Spleen (tissue), 11 donors: ENCODE measurements around the gene SINHCAF. TPM values are rescaled to one million over a fixed set of nuclear protein-coding genes. Genes with fewer than 3 reads are reported as not detected.

Experiments
- DNase-seq: peaks from one replicate; pipeline ENCODE4 v3.0.0-alpha.2; 2020
- H3K27ac ChIP-seq, 8 donors: fragments of 200-600 bp; sonication (generic) in 7 of 8; 1 replicate in 4 of 8; 2 replicates in 4 of 8; pipeline versions ENCODE4 v1.5.0 to v1.8.0; 2016 to 2021; ENCODE audit warnings: inconsistent platforms in 4 of 8, mild to moderate bottlenecking in 4 of 8, moderate library complexity in 1 of 8
- H3K27me3 ChIP-seq, 7 donors: fragments of 200-600 bp; sonication (generic) in 6 of 7; replicated peaks in 1 of 7; 1 replicate in 4 of 7; 2 replicates in 3 of 7; pipeline versions ENCODE4 v1.5.0 to v1.8.0; 2016 to 2021; ENCODE audit warnings: inconsistent platforms in 3 of 7, mild to moderate bottlenecking in 1 of 7
- H3K36me3 ChIP-seq, 6 donors: fragments of 200-600 bp; sonication (generic) in 5 of 6; 1 replicate in 4 of 6; 2 replicates in 2 of 6; pipeline versions ENCODE4 v1.5.0 to v1.8.0; 2016 to 2021; ENCODE audit warnings: inconsistent platforms in 2 of 6
- H3K4me1 ChIP-seq, 6 donors: fragments of 200-600 bp; sonication (generic) in 5 of 6; 1 replicate in 3 of 6; 2 replicates in 3 of 6; pipeline versions ENCODE4 v1.5.0 to v1.8.0; 2016 to 2021; ENCODE audit warnings: inconsistent platforms in 3 of 6
- H3K4me3 ChIP-seq, 8 donors: fragments of 200-600 bp; sonication (generic) in 7 of 8; 1 replicate in 4 of 8; 2 replicates in 4 of 8; pipeline versions ENCODE4 v1.5.0 to v1.8.0; 2016 to 2021; ENCODE audit warnings: inconsistent platforms in 4 of 8, mild to moderate bottlenecking in 4 of 8, moderate library complexity in 2 of 8
- H3K9me3 ChIP-seq, 8 donors: fragments of 200-600 bp; sonication (generic) in 7 of 8; 1 replicate in 4 of 8; 2 replicates in 4 of 8; pipeline versions ENCODE4 v1.5.0 to v1.8.0; 2016 to 2021; ENCODE audit warnings: inconsistent platforms in 4 of 8
- POLR2A ChIP-seq, 3 donors: fragments of 450-650 bp; IDR thresholded peaks; one replicate each; pipeline ENCODE4 v1.5.1; 2017; ENCODE audit warnings: antibody characterized with exemption in 3 of 3, mild to moderate bottlenecking in 1 of 3
- POLR2AphosphoS5 ChIP-seq, 3 donors: sonication (generic); formaldehyde crosslinking; IDR thresholded peaks; one replicate each; pipeline ENCODE4 v1.5.1; 2017; ENCODE audit warnings: antibody characterized with exemption in 3 of 3
- WGBS, 5 donors: extraction: QIAGEN DNeasy Blood & Tissue Kit in 3 of 5; methylation state at CpG; one replicate each; pipeline versions ENCODE4 v1.1.5 to v1.1.7; 2013 to 2018; 5-methylcytosine and 5-hydroxymethylcytosine counted together
- intact Hi-C: fragments of 100-400 bp; cut with DNase I; formaldehyde crosslinking; loops from one replicate; pipeline ENCODE4 v1.15.0; 2023; ENCODE audit warnings: low total_unique reads
- polyA plus RNA-seq, 3 donors: library from polyadenylated mRNA; stranded (reverse); fragments of 200-250 nt; gene quantifications; one replicate each; pipeline ENCODE4 v1.2.1, GENCODE V29; 2013
- total RNA-seq, 7 donors: library from RNA; depleted of rRNA in 3 of 7; stranded (reverse); fragments of >200 nt in 3 of 7; fragmentation: NEBNext Ultra II Directional in 4 of 7; extraction: Animal tissue kit (Norgen Biotek cat#: 25700) in 4 of 7; gene quantifications; one replicate each; pipeline versions ENCODE4 v1.1.0 to v1.2.1, GENCODE V29; 2016 to 2021
- TF ChIP-seq, protein P1 (sequence below), 11 experiments: fragments of 200-600 bp in 7 of 11; fragments of 450-650 bp in 4 of 11; sonication (generic) in 4 of 11; IDR thresholded peaks in 8 of 11; conservative IDR thresholded peaks in 3 of 11; 1 replicate in 7 of 11; 2 replicates in 4 of 11; pipeline versions ENCODE4 v1.4.0 to v1.8.0; 2016 to 2021; ENCODE audit warnings: antibody characterized with exemption in 11 of 11, inconsistent platforms in 4 of 11, mild to moderate bottlenecking in 1 of 11
- donor health status: healthy with polysubstance abuse.
- donor health status: DM: no; HTN: no; CAD: no; lungs with moderate emphysema.
- donor health status: DM: no; HTN: no; CAD: no.
- donor health status: Bipolar disorder and iron deficiency.
- donor health status: healthy.
- donor health status: DM: no; HTN: no; CAD: no.
- donor health status: DM: yes; HTN: yes; CAD: no.

SINHCAF gene
- total and polyA plus RNA-seq, 10 donors: 28.4 to 121 (median 55.9) TPM

DNA sequence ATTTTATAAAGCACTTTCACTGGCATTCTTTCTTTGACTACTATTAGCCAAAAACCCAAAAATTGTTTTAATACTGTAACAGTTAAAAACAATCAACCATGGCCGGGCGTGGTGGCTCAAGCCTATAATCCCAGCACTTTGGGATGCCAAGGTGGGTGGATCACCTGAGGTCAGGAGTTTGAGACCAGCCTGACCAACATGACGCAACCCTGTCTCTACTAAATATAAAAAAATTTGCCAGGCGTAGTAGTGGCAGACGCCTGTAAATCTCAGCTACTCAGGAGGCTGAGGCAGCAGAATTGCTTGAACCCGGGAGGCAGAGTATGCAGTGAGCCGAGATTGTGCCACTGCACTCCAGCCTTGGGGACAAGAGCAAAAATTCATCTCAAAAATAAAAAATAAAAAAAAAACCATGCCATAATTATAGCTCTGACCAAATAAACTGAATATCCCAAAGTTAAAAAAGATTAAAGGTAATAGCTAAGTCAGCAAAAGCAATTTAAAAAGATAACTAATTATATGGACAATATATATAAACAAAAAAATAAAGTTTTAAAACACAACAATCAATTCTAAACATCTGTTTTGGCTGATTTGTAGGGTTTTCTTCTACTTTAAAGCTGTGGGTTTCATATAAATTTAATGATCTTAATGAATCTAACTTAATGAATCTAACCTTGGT lies 10.0 kb downstream of the SINHCAF start:
- peaks cover 26 to 70% (median 56%) of the 10 kb centered on the region in 6 donors for H3K4me1 ChIP-seq
- no peaks in the 10 kb centered on the region for H3K9me3 ChIP-seq
- no peak for DNase-seq
- no peaks in the 10 kb centered on the region for H3K27me3 ChIP-seq
- intact Hi-C loops: no loop called here
- no peak overlapping the region for H3K4me3 ChIP-seq
- WGBS, 5 donors: 84 to 91% (median 88%) methylated on average over 7 of the region's 7 CpGs
- TF ChIP-seq POLR2A (IDR thresholded peaks at IDR 0.05) (no peak), POLR2AphosphoS5 (IDR thresholded peaks at IDR 0.05) (no peak)
- TF ChIP-seq, protein P1, sequence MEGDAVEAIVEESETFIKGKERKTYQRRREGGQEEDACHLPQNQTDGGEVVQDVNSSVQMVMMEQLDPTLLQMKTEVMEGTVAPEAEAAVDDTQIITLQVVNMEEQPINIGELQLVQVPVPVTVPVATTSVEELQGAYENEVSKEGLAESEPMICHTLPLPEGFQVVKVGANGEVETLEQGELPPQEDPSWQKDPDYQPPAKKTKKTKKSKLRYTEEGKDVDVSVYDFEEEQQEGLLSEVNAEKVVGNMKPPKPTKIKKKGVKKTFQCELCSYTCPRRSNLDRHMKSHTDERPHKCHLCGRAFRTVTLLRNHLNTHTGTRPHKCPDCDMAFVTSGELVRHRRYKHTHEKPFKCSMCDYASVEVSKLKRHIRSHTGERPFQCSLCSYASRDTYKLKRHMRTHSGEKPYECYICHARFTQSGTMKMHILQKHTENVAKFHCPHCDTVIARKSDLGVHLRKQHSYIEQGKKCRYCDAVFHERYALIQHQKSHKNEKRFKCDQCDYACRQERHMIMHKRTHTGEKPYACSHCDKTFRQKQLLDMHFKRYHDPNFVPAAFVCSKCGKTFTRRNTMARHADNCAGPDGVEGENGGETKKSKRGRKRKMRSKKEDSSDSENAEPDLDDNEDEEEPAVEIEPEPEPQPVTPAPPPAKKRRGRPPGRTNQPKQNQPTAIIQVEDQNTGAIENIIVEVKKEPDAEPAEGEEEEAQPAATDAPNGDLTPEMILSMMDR (IDR thresholded peaks at IDR 0.05 in 8 of 11, conservative IDR thresholded peaks at IDR 0.05 in 3 of 11): no peak
- H3K27ac ChIP-seq: no peak overlapping the region
- H3K36me3 ChIP-seq: peaks cover 0 to 4% (median 0%) of the 10 kb centered on the region in 6 donors

DNA sequence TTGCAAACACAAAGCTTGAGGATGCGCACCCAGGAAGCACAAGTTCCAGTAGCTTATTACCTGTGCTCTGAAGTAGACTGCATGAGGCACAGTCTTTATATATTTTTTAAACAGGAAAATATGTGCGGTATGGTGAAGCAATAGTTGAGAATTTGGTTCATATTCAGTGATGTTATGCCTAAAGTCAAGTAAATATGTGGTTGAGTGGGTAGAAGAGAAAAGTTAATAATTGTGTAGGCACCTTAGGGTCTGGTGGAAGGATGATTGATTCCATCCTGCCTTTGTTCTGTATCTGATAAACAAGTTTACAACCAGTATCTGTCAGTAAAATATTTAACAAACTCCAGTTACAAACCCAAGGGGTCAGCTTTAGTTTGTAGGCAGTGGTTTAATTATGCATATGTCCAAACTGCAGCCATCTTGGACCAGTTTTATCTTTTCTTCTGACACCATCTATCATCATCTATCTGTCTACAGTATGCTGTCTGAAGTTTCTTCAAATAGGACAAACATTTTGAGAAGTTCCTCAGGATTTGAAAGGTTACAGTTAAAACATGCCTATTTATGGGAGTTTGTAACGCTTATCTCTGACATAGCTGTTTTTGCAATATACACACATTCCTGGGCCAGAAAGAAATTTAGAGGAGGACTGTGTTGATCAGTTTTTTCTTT lies 10.8 kb downstream of the SINHCAF start:
- TF ChIP-seq POLR2AphosphoS5 (IDR thresholded peaks at IDR 0.05) (no peak), POLR2A (IDR thresholded peaks at IDR 0.05) (no peak)
- TF ChIP-seq, protein P1 (IDR thresholded peaks at IDR 0.05 in 8 of 11, conservative IDR thresholded peaks at IDR 0.05 in 3 of 11): no peak
- H3K27me3 ChIP-seq: no peaks in the 10 kb centered on the region
- peaks cover 26 to 63% (median 49%) of the 10 kb centered on the region in 6 donors for H3K4me1 ChIP-seq
- no peak overlapping the region for H3K27ac ChIP-seq
- no peaks in the 10 kb centered on the region for H3K9me3 ChIP-seq
- DNase-seq: no peak
- 74 to 84% (median 78%) methylated on average over 3 of the region's 3 CpGs for WGBS, 5 donors
- H3K4me3 ChIP-seq: no peak overlapping the region
- intact Hi-C loops: no loop called here
- peaks cover 0 to 7% (median 0%) of the 10 kb centered on the region in 6 donors for H3K36me3 ChIP-seq

DNA sequence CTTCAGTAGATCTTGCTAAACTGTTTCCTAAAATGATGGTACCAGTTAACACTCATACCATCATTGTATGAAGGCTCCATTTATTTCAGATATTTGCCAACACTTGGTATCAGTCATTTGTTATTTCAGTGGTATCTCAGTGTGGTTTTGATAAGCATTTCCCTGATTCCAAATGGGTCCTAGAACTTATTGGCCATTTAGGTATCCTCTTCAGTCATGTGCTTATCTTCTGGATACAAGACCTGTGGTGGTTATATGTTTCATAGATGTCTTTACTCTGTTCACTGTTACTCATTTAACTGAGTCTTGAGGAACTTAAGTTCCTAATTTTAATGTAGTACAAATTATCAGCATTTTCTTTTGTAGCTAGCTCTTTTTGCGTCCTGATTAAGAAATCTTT lies 13.5 kb downstream of the SINHCAF start:
- peaks cover 0 to 7% (median 0%) of the 10 kb centered on the region in 6 donors for H3K36me3 ChIP-seq
- no peak overlapping the region for H3K27ac ChIP-seq
- H3K9me3 ChIP-seq: no peaks in the 10 kb centered on the region
- no peak for TF ChIP-seq POLR2AphosphoS5 (IDR thresholded peaks at IDR 0.05)
- TF ChIP-seq POLR2A (IDR thresholded peaks at IDR 0.05): no peak
- TF ChIP-seq, protein P1 (IDR thresholded peaks at IDR 0.05 in 8 of 11, conservative IDR thresholded peaks at IDR 0.05 in 3 of 11): no peak
- 92 to 100% (median 94%) methylated on average over 1 of the region's 1 CpG for WGBS, 5 donors
- no peak overlapping the region for H3K4me3 ChIP-seq
- peaks cover 6 to 35% (median 23%) of the 10 kb centered on the region in 6 donors for H3K4me1 ChIP-seq
- intact Hi-C loops: no loop called here
- H3K27me3 ChIP-seq: no peaks in the 10 kb centered on the region
- DNase-seq: no peak

DNA sequence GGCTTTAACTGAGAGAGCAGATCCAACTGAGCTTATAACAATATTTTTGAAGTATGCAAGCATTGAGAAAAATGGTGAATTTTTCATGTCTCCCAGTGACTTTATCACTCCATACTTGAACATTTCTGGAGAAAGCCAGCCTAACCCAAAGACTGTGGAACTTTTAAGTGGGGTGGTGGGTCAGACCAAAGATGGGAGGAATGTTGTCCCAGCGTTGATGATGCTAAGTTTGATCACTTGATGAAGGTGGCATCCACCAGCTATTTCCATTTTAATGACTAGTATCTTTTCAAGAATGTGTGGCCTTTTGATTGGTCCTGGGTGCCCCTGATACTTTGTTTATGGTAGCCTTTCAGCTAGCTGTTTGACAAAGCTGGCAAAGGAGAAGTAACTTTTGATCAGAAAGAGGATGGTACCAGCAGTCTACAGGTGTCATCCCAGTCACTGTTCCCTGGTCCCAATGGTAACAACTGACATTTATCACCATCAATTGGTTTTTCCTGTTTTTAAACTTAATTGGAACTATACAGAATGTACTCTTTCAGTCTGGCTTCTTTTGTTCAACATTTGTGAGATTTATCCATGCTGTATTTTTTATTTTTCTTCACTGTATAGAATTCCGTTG lies 14.2 kb downstream of the SINHCAF start:
- 85 to 100% (median 97%) methylated on average over 2 of the region's 2 CpGs for WGBS, 5 donors
- TF ChIP-seq POLR2AphosphoS5 (IDR thresholded peaks at IDR 0.05) (no peak), POLR2A (IDR thresholded peaks at IDR 0.05) (no peak)
- TF ChIP-seq, protein P1 (IDR thresholded peaks at IDR 0.05 in 8 of 11, conservative IDR thresholded peaks at IDR 0.05 in 3 of 11): no peak
- peaks cover 0 to 7% (median 0%) of the 10 kb centered on the region in 6 donors for H3K36me3 ChIP-seq
- intact Hi-C loops: no loop called here
- peaks cover 0 to 29% (median 17%) of the 10 kb centered on the region in 6 donors for H3K4me1 ChIP-seq
- H3K27me3 ChIP-seq: no peaks in the 10 kb centered on the region
- DNase-seq: no peak
- no peaks in the 10 kb centered on the region for H3K9me3 ChIP-seq
- H3K27ac ChIP-seq: no peak overlapping the region
- H3K4me3 ChIP-seq: no peak overlapping the region
